Mucosa of stomach (tissue), 1 donor: Measurements from ENCODE around the gene ZSWIM4.

ENCODE experiments used
- H3K27me3 ChIP-seq: one replicate; pipeline ENCODE4 v1.7.0; 2013; ENCODE audit warnings: mild to moderate bottlenecking, low read length; ENCODE audit not compliant: control insufficient read depth, insufficient read depth
- H3K36me3 ChIP-seq: one replicate; pipeline ENCODE4 v1.7.0; 2013; ENCODE audit warnings: low read length; ENCODE audit not compliant: control insufficient read depth, insufficient read depth
- H3K4me1 ChIP-seq: one replicate; pipeline ENCODE4 v1.7.0; 2013; ENCODE audit warnings: mild to moderate bottlenecking, low read length; ENCODE audit not compliant: control insufficient read depth, insufficient read depth
- H3K4me3 ChIP-seq: one replicate; pipeline ENCODE4 v1.7.0; 2013; ENCODE audit warnings: low read length
- H3K9ac ChIP-seq: one replicate; pipeline ENCODE4 v1.7.0; 2013; ENCODE audit warnings: mild to moderate bottlenecking, low read length, moderate library complexity
- H3K9me3 ChIP-seq: one replicate; pipeline ENCODE4 v1.7.0; 2013; ENCODE audit warnings: mild to moderate bottlenecking, low read length, moderate library complexity; ENCODE audit not compliant: control insufficient read depth
- donor health status: Pancreatic carcinoma.

Gene ZSWIM4

DNA sequence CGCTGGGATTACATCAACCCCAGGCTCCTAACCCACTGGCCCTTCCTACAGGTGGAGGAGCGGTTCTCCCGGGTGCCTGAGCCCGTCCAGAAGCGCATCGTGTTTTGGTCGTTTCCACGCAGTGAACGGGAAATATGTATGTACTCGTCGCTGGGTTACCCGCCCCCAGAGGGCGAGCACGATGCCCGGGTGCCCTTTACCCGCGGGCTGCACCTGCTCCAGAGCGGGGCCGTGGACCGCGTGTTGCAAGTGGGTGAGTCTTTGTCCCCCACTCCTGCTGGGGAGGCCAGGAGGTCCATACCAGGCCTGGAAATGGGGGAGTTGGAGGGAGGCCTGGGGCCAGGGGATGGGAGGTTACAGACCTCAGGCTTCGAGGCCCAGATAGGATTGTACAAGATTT is 4.4 kb downstream of the ZSWIM4 start:
- no peak overlapping the region for H3K4me3 ChIP-seq
- H3K27me3 ChIP-seq: no peaks in the 10 kb centered on the region
- no peak overlapping the region for H3K9ac ChIP-seq
- peaks cover 23% of the 10 kb centered on the region for H3K4me1 ChIP-seq
- H3K9me3 ChIP-seq: no peaks in the 10 kb centered on the region
- H3K36me3 ChIP-seq: no peaks in the 10 kb centered on the region

DNA sequence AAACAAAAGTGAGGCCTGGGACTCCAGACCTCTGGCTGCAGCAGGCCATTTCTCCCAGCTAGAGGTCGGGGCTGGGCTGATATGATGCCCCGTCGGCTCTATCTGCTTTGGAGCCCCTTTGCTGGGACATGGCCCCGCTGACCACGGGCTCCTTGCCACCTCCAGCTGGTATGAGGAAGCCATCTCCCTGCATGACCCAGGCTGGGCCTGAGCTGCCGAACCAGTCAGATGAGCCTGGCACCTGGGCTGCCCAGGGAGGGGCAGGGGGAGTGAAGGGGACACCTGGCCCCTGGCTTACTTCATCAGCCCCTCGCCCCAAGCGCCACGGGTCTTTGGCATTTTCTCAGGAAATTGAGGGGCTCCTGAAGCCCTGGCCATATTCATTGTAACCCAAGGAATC is 7.8 kb downstream of the ZSWIM4 start:
- H3K36me3 ChIP-seq: no peaks in the 10 kb centered on the region
- H3K27me3 ChIP-seq: no peaks in the 10 kb centered on the region
- peaks cover 5% of the 10 kb centered on the region for H3K4me1 ChIP-seq
- no peaks in the 10 kb centered on the region for H3K9me3 ChIP-seq
- no peak overlapping the region for H3K4me3 ChIP-seq
- H3K9ac ChIP-seq: no peak overlapping the region

DNA sequence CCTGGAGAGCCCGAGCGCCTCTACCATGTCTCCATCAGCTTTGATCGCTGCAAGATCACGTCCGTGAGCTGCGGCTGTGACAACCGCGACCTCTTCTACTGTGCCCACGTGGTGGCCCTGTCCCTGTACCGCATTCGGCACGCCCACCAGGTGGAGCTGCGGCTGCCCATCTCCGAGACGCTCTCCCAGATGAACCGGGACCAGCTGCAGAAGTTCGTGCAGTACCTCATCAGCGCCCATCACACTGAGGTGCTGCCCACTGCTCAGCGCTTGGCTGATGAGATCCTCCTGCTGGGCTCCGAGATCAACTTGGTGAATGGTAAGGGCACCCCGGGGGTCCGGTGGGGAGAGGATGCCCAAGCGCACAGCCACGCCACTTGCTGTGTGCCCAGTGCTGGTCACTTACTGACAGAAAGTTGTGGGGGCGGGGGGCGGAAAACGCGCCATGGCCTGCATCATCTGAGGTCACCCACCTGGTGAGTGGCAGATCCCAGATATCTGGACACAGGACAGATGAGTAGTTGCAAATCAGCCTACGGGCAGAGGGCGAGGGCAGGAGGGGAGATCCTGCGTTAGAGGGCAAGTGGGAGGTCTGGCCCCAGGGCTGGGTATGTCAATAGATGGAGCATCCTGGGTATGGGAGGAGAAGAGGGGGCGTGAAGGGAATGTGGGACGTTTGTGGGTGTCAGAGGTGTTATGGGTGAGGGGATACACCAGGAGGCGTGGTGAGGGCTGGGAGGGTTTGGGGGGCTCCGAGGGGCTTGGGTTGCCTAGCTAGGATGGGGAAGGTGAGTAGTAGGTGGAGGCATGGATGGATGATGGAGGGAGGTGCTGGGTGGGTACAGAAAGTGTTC is 9.8 kb downstream of the ZSWIM4 start:
- Histone ChIP-seq H3K36me3 (no peaks in the 10 kb centered on the region), H3K9ac (no peak overlapping the region), H3K9me3 (no peaks in the 10 kb centered on the region), H3K4me1 (peaks cover 5% of the 10 kb centered on the region), H3K4me3 (no peak overlapping the region), H3K27me3 (no peaks in the 10 kb centered on the region)

DNA sequence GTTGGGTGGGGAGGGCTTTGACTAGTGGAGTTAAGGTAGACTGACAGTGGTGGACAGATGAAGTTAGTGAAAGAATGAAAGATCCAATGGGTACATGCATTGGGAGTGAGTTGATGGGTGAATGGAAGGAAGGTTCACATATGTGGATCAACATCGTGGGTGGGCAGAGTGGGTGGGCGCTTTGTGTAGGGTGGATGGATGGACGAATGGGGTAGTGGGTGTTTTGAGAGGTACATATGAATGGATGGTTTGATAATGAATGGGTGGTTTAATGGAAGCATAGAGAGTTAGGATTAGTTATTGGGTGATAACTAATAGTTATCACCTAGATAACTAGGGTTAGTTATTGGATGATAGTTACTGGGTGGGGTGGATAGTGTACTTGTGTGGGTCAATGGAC is 11.5 kb downstream of the ZSWIM4 start:
- Histone ChIP-seq H3K9me3 (no peaks in the 10 kb centered on the region), H3K27me3 (no peaks in the 10 kb centered on the region), H3K9ac (no peak overlapping the region), H3K4me3 (no peak overlapping the region), H3K36me3 (no peaks in the 10 kb centered on the region), H3K4me1 (peaks cover 5% of the 10 kb centered on the region)

DNA sequence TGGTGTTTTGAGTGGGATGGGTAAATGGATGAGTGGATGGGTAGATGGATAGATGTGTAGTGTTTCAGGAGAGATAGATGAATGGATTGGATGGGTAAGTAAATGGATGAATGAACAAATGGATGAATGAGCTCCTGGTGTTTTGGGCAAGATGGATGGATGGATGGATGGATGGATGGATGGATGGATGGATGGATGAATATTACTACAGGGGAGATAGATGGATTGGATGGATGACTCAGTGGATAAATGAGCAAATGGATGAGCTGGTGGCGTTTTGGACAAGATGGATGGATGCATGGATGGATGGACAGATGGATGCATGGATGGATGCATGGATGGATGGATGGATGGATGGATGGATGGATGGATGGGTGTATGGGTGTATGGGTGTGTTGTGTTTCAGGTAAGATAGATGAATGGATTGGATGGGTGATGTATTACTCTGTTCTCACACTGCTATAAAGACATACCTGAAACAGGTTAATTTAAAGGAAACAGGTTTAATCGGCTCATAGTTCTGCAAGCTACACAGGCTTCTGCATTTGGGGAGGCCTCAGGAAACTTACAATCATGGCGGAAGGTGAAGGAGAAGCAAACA is 12.3 kb downstream of the ZSWIM4 start:
- no peaks in the 10 kb centered on the region for H3K36me3 ChIP-seq
- peaks cover 5% of the 10 kb centered on the region for H3K4me1 ChIP-seq
- H3K27me3 ChIP-seq: no peaks in the 10 kb centered on the region
- no peak overlapping the region for H3K9ac ChIP-seq
- H3K4me3 ChIP-seq: no peak overlapping the region
- H3K9me3 ChIP-seq: no peaks in the 10 kb centered on the region

DNA sequence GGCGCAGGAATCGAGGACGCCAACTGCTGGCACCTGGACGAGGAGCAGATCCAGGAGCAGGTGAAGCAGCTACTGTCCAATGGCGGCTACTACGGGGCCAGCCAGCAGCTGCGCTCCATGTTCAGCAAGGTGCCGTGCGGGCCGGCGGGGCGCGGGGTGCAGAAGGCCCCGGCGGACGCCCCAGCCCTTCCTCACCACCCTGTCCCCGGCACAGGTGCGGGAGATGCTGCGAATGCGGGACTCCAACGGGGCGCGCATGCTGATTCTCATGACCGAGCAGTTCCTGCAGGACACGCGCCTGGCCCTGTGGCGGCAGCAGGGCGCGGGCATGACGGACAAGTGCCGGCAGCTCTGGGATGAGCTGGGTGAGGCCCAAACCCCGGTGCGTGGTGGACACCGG is 13.6 kb downstream of the ZSWIM4 start:
- Histone ChIP-seq H3K36me3 (no peaks in the 10 kb centered on the region), H3K9me3 (no peaks in the 10 kb centered on the region), H3K9ac (no peak overlapping the region)

DNA sequence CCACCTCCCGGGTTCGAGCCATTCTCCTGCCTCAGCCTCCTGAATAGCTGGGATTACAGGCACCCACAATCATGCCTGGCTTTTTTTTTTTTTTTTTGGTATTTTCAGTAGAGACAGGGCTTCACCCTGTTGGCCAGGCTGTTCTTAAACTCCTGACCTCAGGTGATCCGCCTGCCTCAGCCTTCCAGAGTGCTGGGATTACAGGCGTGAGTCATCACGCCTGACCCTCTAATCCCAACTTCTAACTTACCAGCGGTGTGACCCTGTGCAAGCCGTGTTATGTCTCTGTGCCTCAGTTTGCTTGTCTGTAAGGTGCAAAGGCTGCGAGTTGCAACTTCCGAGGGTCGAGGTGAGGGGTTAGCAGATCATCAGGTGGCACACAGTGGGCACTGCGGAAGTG is 17.3 kb downstream of the ZSWIM4 start:
- H3K27me3 ChIP-seq: no peaks in the 10 kb centered on the region
- peaks cover 5% of the 10 kb centered on the region for H3K4me1 ChIP-seq
- H3K9ac ChIP-seq: no peak overlapping the region
- no peaks in the 10 kb centered on the region for H3K36me3 ChIP-seq
- no peak overlapping the region for H3K4me3 ChIP-seq
- no peaks in the 10 kb centered on the region for H3K9me3 ChIP-seq

More for the DNA sequence above, 13.6 kb downstream of the ZSWIM4 start:
- Histone ChIP-seq H3K27me3 (no peaks in the 10 kb centered on the region), H3K4me3 (no peak overlapping the region), H3K4me1 (no peaks in the 10 kb centered on the region)

DNA sequence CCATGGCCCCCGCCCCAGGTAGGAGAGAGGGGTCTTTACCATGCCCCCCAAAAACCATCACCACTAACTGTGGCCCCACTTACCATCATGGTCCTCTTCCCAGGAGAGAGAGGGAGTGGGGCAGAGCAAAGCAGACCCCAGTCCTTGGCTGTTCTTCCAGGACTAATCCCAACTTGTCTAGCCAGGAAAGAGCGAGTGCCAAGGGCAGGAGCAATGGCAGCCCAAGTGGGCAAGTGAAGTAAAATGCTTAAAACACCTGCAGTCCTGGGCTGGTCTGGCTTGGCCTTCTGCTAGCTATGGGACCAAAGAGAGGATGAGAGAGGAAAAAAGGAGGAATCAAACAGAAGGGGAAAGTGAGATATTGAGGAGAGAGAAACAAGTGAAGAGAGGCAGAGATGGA is 17.9 kb downstream of the ZSWIM4 start:
- no peaks in the 10 kb centered on the region for H3K36me3 ChIP-seq

DNA sequence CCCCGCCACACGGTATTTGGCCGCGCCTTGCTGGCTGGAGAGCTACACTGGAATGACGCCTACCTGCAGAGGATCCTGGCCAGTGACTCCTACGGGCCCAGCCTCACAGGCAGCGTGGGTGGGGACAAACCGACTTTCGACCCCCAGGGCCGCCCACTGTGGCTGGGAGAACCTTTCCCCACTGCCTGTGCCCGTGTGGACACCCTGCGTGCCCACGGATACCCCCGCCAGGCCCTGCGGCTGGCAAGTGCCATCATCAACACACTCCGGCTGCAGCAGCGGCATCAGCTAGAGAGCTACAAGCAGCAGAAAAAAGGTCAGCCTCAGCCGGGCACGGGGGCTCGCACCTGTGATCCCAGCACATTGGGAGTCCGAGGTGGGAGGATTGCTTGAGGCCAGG is 19.3 kb downstream of the ZSWIM4 start:
- Histone ChIP-seq H3K9me3 (no peaks in the 10 kb centered on the region), H3K36me3 (no peaks in the 10 kb centered on the region), H3K9ac (no peak overlapping the region), H3K4me3 (no peak overlapping the region), H3K4me1 (peaks cover 7% of the 10 kb centered on the region), H3K27me3 (no peaks in the 10 kb centered on the region)

More for the DNA sequence above, 17.9 kb downstream of the ZSWIM4 start:
- Histone ChIP-seq H3K4me3 (no peak overlapping the region), H3K9me3 (no peaks in the 10 kb centered on the region), H3K27me3 (no peaks in the 10 kb centered on the region), H3K9ac (no peak overlapping the region), H3K4me1 (peaks cover 7% of the 10 kb centered on the region)

DNA sequence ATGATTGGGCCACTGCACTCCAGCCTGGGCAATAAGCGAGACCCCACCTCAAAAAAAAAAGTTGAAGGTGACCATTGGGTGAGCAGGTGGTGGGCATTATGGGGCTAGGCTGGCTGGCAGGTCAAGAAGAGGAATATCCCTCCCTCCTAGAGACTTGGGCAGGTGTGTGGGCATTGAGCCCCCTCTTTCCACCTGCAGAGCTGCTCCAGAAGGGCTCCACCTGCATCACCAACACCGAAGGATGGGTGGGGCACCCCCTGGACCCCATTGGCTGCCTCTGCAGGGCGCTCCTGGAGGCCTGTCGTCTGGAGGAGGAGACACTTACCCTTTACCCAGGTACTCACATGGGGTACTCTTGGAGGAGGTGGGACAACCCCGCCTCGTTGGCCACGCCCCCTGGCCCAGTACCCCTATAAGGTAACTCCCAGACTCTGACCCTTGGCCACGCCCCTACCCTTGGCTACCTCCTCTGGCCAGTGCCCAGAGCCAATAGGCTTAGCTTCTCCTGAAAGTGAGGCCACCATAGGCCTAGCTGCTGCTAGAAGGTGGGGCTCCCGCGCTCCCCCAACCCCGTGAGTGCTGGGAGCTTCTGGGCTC is 21.9 kb downstream of the ZSWIM4 start:
- no peaks in the 10 kb centered on the region for H3K27me3 ChIP-seq
- no peaks in the 10 kb centered on the region for H3K36me3 ChIP-seq
- H3K9me3 ChIP-seq: no peaks in the 10 kb centered on the region
- peak overlapping the region; percentile 61 for H3K9ac ChIP-seq
- H3K4me3 ChIP-seq: peak overlapping the region; percentile 22
- peaks cover 7% of the 10 kb centered on the region for H3K4me1 ChIP-seq

DNA sequence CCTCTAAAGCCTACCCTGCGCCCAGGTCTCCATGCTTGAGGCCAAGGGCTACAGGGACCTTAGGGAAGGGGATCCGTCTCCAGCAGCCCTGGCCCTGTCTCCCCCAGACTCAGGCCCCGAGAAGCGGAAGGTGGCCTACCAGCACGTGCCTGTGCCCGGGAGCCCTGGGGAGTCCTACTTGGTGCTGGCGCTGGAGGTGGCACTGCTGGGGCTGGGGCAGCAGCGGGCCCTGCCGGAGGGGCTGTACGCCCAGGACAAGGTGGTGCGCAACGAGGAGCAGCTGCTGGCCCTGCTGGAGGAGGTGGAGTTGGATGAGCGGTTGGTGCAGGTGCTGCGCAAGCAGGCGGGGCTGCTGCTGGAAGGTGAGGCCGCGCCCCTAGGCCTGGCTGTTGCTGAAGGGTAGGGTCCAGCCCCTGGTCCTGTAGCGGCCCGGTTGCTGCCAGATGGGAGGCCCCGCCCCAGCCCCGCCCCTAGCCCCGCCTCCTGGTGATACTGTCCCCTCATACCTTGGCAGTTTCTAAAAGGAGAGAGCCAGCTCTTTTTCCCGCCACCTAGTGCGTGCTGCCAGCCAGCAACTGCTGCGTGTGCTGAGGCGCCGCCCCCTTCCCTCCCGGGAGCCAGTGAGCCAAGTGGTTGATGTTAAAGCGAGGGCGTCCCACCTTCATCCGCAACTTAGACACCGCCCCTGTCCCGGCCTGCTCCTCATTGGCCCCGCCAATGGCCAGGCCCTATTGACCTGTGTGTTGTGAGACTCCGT is 22.6 kb downstream of the ZSWIM4 start:
- H3K9ac ChIP-seq: peak overlapping the region; percentile 61
- no peaks in the 10 kb centered on the region for H3K9me3 ChIP-seq
- peaks cover 7% of the 10 kb centered on the region for H3K4me1 ChIP-seq
- peak overlapping the region; percentile 22 for H3K4me3 ChIP-seq
- no peaks in the 10 kb centered on the region for H3K36me3 ChIP-seq
- H3K27me3 ChIP-seq: no peaks in the 10 kb centered on the region

DNA sequence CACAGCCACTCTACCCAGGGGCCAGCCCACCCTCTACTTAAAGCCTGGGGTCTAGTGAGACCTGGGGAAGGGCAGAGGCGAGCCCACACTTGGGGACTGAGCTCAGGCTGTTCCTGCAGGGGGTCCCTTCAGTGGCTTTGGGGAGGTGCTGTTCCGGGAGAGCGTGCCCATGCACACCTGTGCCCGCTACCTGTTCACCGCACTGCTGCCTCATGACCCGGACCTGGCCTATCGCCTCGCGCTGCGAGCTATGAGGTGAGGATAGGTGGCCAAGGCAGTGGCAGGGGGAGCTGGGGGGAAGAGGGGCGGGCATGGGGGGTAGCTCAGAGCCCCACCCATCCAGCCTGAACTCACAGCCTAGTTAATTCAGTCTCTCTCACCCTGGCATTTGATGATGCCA is 24.0 kb downstream of the ZSWIM4 start:
- Histone ChIP-seq H3K36me3 (no peaks in the 10 kb centered on the region), H3K4me1 (peaks cover 7% of the 10 kb centered on the region), H3K9ac (no peak overlapping the region), H3K4me3 (no peak overlapping the region), H3K9me3 (no peaks in the 10 kb centered on the region), H3K27me3 (no peaks in the 10 kb centered on the region)
